GM12891 (cell line): ENCODE data around the gene HS6ST3.
A peak's percentile ranks its signal among the peaks of the same experiment; 100 is the strongest.

Experiments used
- DNase-seq: peaks from one replicate; pipeline ENCODE4 v3.0.0; 2011; ENCODE audit warnings: low spot score; ENCODE audit not compliant: insufficient read length
- FAIRE-seq: peaks from 2 replicates; lab custom pipeline; 2011; peaks lifted over from hg19 to GRCh38; lab: Jason Lieb, UNC
- PAX5 ChIP-seq: IDR thresholded peaks from 2 replicates; pipeline ENCODE4 v1.6.1; 2011; ENCODE audit warnings: low read length, moderate library complexity, mild to moderate bottlenecking; ENCODE audit not compliant: insufficient read depth, severe bottlenecking
- POLR2A ChIP-seq: IDR thresholded peaks from 2 replicates; pipeline ENCODE4 v1.6.1; 2011; ENCODE audit warnings: low read depth, low read length, control low read depth
- POLR2AphosphoS5 ChIP-seq: IDR thresholded peaks from 2 replicates; pipeline ENCODE4 v1.6.1; 2011; ENCODE audit warnings: low read depth, low read length, control low read depth
- POU2F2 ChIP-seq: IDR thresholded peaks from 2 replicates; pipeline ENCODE4 v1.6.1; 2011; ENCODE audit warnings: low read depth, mild to moderate bottlenecking, control low read depth, low read length, moderate library complexity
- SPI1 ChIP-seq: IDR thresholded peaks from 2 replicates; pipeline ENCODE4 v1.6.1; 2011; ENCODE audit warnings: low read depth, low read length, control low read depth
- TAF1 ChIP-seq: IDR thresholded peaks from 2 replicates; pipeline ENCODE4 v1.6.1; 2011; ENCODE audit warnings: low read depth, low read length, control low read depth

HS6ST3 gene

GRCh38 chr13:96744367-96745331, 654.7 kb downstream of the HS6ST3 start:
- FAIRE-seq (no peak), DNase-seq (no peak)
- no peak for TF ChIP-seq SPI1

- DNase-seq = no peak
- no peak for FAIRE-seq
- TF ChIP-seq PAX5 = no peak
- no peak for TF ChIP-seq POLR2A
- no peak for TF ChIP-seq SPI1
- TF ChIP-seq TAF1 = no peak
- no peak for TF ChIP-seq POU2F2
- TF ChIP-seq POLR2AphosphoS5 = no peak
Measured at GRCh38 chr13:96746886-96747285, 657.0 kb downstream of the HS6ST3 start.

- DNase-seq (no peak), FAIRE-seq (no peak)
- no peak for TF ChIP-seq POU2F2
- TF ChIP-seq TAF1 = no peak
- no peak for TF ChIP-seq POLR2AphosphoS5
- TF ChIP-seq SPI1 = no peak
- no peak for TF ChIP-seq PAX5
- TF ChIP-seq POLR2A = no peak
Measured at GRCh38 chr13:96749825-96750224, 659.9 kb downstream of the HS6ST3 start.

GRCh38 chr13:96751089-96751488, 661.2 kb downstream of the HS6ST3 start:
- FAIRE-seq (no peak), DNase-seq (no peak)
- no peak for TF ChIP-seq TAF1
- TF ChIP-seq POU2F2 = no peak
- no peak for TF ChIP-seq POLR2AphosphoS5
- TF ChIP-seq SPI1 = no peak
- TF ChIP-seq PAX5 = no peak
- TF ChIP-seq POLR2A = no peak

GRCh38 chr13:96762876-96763275, 673.0 kb downstream of the HS6ST3 start:
- TF ChIP-seq POLR2A (no peak), TAF1 (no peak), SPI1 (no peak), POU2F2 (no peak), POLR2AphosphoS5 (no peak), PAX5 (no peak)
- DNase-seq = no peak
- no peak for FAIRE-seq

GRCh38 chr13:96766306-96766705, 676.4 kb downstream of the HS6ST3 start:
- FAIRE-seq (no peak), DNase-seq (no peak)
- TF ChIP-seq POU2F2 = no peak
- no peak for TF ChIP-seq PAX5
- no peak for TF ChIP-seq POLR2A
- TF ChIP-seq SPI1 = no peak
- no peak for TF ChIP-seq TAF1
- TF ChIP-seq POLR2AphosphoS5 = no peak

- no peak for DNase-seq
- TF ChIP-seq TAF1 = no peak
- no peak for TF ChIP-seq PAX5
- no peak for TF ChIP-seq POU2F2
- no peak for TF ChIP-seq POLR2AphosphoS5
- TF ChIP-seq SPI1 = no peak
- TF ChIP-seq POLR2A = no peak
- FAIRE-seq = no peak
Measured at GRCh38 chr13:96768524-96768923, 678.6 kb downstream of the HS6ST3 start.

- TF ChIP-seq POLR2AphosphoS5 (no peak), SPI1 (no peak), TAF1 (no peak)
- DNase-seq (no peak), FAIRE-seq (no peak)
Measured at GRCh38 chr13:96769874-96770273, 680.0 kb downstream of the HS6ST3 start.

- DNase-seq (no peak), FAIRE-seq (no peak)
- no peak for TF ChIP-seq POLR2A
- TF ChIP-seq SPI1 = peak; percentile 98
- peak; percentile 58; the same call in 1 of the 2 replicates for TF ChIP-seq POU2F2
- TF ChIP-seq POLR2AphosphoS5 = no peak
- no peak for TF ChIP-seq TAF1
Measured at GRCh38 chr13:96771486-96772367, 681.8 kb downstream of the HS6ST3 start.
